IPS DF 4.7 (cell line): Measurements from ENCODE around the gene SHROOM4.
A peak's percentile ranks its signal among the peaks of the same experiment; 100 is the strongest.

Experiments
- DNase-seq: peaks from one replicate; pipeline ENCODE4 v3.0.0-alpha.2; 2013; ENCODE audit warnings: low spot score; ENCODE audit errors: extremely low read depth

SHROOM4 gene, protein sequence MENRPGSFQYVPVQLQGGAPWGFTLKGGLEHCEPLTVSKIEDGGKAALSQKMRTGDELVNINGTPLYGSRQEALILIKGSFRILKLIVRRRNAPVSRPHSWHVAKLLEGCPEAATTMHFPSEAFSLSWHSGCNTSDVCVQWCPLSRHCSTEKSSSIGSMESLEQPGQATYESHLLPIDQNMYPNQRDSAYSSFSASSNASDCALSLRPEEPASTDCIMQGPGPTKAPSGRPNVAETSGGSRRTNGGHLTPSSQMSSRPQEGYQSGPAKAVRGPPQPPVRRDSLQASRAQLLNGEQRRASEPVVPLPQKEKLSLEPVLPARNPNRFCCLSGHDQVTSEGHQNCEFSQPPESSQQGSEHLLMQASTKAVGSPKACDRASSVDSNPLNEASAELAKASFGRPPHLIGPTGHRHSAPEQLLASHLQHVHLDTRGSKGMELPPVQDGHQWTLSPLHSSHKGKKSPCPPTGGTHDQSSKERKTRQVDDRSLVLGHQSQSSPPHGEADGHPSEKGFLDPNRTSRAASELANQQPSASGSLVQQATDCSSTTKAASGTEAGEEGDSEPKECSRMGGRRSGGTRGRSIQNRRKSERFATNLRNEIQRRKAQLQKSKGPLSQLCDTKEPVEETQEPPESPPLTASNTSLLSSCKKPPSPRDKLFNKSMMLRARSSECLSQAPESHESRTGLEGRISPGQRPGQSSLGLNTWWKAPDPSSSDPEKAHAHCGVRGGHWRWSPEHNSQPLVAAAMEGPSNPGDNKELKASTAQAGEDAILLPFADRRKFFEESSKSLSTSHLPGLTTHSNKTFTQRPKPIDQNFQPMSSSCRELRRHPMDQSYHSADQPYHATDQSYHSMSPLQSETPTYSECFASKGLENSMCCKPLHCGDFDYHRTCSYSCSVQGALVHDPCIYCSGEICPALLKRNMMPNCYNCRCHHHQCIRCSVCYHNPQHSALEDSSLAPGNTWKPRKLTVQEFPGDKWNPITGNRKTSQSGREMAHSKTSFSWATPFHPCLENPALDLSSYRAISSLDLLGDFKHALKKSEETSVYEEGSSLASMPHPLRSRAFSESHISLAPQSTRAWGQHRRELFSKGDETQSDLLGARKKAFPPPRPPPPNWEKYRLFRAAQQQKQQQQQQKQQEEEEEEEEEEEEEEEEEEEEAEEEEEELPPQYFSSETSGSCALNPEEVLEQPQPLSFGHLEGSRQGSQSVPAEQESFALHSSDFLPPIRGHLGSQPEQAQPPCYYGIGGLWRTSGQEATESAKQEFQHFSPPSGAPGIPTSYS (N-terminal part only)

DNA sequence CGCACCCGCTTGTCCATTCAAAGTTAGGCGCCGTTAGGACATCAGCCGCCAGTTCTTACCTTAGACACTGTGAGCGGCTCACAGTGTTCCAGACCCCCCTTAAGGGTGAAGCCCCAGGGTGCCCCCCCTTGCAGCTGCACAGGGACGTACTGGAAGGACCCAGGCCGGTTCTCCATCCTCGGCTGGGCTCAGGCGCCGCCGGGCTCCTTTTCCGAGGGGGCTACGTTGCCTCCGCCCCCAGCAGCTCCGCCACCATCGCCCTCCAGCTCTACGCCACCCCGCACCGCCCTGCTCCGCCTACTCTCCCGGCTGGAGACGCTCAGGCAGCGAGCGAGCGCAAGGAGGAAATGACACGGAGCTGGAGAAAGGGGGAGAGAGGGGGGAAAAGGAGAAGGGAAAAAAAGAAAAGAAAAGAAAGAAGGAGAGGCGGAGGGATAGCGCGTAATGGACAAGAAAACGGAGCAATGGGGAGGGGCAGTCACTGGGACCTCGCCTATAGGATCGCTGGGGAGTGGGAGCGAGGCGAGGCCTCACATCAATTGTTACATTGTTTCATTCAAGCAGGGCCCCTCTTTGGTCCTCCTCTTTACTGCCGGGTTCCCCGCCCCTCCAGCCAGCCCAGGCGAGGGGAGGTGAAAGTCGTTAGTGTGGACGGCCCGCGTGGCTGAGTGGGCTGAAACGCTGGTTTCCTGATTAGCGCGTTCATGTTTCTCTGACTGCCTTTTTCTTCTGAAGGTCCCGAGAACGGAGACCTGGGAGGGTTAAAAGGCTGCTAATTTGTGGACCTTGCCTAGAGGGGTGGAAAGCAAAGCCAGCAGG lies at the start of gene SHROOM4:
Gene SHROOM4 (minus strand): TSS at position 352 of the 819 bp plus-strand sequence. CDS start 176 bp downstream, at position 176.
- peak; percentile 22 for DNase-seq

DNA sequence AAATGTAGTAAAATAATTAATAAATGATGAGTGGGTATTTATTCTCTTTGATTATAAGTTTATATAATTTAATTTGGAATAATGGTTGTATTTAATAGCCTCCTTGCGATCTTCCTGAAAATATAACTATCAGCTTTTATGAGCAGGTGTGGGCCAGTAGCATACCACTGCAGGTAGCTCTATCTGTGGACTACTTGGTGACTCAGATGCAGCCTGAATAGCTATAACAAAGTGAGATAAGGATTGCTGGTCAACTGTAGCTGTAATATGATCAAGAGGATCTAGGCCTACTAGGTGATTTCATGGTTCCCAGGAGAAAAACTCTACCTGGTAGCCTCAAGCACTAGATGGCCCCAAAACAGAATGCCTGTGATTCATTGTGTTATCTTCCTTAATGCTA lies 49.5 kb upstream of the SHROOM4 start:
- no peak for DNase-seq

DNA sequence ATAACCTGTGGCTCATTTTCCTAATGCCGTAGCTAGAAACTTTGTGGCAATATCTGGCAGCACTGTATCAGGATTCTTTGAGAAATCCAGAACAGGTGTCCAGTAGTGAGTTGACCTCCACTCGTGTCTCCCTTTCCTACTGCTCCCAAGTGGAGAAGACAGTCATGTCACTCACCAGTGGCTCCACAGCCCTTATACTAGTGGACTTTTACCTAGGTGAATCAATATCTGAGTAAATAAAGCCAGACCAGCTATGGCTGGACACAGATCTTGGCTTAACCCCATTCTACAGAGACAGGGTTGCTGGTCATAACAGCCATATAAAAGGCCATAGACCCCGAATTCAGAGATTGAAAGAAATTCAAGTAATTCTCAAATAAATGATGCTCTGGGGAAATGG lies 46.5 kb upstream of the SHROOM4 start:
- no peak for DNase-seq

- DNase-seq: no peak
Observed at GRCh38 chrX:50858548-50858947, 44.6 kb upstream of the SHROOM4 start.

DNA sequence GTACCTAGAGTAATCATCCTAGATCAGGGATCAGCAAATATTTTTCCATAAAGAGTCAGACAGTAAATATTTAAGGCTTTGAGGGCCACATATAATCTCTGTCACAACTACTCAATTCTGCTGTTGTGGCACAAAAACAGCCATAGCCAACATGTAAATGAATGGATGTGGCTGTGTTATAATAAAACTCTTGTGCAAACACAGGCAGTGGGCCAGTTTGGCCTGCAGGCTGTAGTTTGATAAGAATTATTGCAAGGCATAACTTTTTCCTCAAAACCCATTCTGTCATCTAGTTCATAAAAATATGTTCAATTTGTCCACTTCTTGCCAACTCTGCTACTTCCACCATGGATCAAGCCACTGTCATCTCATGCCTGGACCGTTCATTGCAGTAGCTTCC lies 39.4 kb upstream of the SHROOM4 start:
- no peak for DNase-seq

DNA sequence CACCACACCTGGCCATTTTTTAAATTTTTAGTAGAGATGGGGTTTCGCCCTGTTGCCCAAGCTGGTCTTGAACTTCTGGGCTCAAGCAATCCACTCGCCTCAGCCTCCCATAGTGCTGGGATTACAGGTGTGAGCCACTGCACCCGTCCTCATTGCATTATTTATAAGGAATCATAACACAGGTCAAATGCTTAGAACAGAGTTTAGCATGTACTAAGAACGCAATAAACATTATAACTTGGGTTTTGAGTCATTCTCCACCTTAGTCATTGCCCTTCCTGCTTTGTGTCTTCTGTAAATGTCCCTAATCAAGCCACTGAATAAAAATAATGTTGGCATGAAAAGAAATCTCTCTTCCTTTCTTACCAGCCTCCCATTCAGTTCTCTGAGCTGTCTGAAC lies 38.5 kb upstream of the SHROOM4 start:
- DNase-seq: no peak

DNA sequence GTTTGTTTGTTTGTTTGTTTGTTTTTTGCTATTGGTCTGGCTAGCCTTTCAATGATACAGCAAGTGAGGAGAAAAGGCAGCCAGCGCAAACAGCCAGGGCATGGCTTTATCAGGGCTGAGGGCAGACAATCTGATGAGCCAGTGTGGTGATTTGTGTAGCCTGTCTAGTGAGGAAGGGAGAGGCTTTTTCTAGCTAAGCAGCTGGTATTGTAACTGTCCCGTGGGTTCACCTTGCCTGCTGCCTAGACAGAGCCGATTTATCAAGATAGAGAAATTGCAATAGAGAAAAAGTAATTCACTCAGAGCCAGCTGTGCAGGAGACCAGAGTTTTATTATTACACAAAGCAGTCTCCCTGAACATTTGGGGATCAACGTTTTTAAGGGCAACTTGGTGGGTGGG lies 28.2 kb upstream of the SHROOM4 start:
- DNase-seq: no peak

DNA sequence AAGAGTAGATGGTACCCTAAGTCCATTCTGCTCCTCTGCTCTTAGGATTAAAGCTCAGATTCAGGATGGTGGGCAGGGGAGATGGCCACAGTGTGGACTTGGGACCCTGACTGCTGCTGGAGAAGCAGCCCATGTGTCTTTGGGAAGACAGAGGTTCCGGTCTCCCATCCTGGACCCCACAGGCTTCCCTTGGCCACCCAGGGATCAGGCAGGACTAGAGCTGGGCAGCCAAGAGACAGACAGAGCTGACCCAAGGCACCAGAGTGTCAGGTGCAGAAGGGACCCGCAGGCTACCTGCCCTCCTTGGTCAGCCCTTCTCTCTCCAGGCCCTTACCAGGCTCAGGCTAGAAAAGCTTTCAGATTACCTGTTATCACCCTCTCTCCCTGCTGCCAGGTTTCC lies 25.7 kb upstream of the SHROOM4 start:
- DNase-seq: no peak

- DNase-seq: no peak
Observed at GRCh38 chrX:50838820-50839600, 25.0 kb upstream of the SHROOM4 start.

DNA sequence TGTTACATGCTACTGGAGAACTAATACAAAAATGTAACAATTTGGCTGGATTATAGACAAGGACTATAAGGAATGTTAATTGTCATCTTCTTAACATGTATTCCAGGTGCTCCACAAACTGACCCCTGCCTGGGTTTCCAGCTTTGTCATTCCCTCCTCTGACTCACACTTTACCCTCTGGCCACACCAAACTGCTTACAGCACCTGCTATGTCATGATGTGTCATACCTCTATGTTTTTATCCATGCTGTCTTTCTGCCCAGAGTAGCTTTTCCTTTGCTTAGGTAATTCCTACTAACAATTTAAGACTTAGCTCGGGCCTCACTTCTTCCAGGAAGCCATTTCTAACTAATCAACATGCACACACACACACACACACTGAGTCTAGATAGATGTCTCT lies 14.0 kb upstream of the SHROOM4 start:
- no peak for DNase-seq

DNA sequence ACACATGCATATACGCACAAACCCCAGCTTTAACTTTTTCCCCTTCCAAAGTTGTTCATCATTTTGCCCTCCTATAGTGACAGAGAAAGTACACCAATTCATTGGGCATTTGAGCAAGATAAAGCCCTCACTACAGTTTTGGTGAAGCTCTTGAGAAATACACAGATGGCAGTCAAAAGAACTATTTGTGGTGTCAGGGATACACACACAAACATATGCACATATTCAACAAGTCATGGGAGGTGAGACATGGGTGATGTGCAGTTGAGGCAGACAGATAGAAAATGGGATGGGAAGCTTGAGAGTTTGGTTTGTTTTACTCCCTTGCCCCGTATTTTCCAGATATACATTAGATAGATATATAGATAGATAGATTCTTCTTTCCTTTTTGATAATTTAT lies 11.8 kb upstream of the SHROOM4 start:
- DNase-seq: no peak

DNA sequence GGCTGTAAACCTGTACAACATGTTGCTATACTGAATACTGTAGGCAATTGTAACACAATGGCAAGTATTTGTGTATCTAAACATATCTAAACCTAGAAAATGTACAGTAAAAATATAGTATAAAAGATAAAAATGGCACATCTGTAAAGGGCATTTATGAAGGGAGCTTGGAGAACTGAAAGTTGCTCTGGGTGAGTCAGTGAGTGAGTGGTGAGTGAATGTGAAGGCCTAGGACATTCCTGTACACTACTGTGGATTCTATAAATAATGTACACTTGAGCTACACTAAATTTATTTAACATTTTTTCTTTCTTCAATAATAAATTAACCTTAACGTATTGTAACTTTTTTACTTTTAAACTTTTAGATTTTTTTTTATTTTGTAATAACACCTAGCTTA lies 5.0 kb upstream of the SHROOM4 start:
- DNase-seq: no peak

DNA sequence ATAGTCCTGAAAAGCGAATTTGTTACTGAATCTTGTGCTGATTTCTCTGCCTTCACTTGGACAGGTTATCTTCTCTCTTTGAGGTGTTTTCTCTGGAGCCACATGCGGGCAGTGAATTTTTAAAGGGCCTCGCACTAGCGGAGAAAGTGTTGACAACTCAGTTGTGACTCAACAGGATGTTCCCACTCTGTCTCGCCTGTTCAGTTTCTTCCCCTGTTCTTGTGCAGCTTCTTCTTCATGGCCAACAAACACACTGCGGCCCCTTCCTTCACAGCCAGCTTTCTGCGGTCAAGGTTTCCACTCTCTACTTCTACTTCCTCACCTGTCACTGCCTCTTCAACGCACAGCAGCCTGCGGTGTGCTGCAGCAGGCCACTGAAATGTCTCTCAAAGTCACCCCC lies 1.1 kb upstream of the SHROOM4 start:
- DNase-seq: no peak

DNA sequence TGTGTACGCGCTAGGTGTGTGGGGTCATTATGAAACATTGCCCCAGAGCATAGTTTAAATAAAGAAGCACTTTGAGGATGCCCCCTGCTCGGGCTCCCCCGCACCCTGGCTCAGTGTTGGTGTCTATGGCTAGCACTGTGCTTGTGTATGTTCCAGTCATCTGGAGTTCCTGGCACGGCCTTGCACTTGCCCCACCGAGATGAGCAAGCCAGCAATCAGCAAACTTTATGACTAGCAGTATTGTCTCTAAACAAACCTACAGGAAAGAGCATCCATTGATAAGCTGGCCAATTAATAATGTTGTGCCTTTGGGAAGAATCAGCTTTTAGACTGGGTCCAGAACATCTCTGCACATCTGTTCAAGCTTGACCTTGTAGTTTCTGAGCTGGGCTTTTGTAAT lies 707 bp upstream of the SHROOM4 start:
- DNase-seq: no peak

DNA sequence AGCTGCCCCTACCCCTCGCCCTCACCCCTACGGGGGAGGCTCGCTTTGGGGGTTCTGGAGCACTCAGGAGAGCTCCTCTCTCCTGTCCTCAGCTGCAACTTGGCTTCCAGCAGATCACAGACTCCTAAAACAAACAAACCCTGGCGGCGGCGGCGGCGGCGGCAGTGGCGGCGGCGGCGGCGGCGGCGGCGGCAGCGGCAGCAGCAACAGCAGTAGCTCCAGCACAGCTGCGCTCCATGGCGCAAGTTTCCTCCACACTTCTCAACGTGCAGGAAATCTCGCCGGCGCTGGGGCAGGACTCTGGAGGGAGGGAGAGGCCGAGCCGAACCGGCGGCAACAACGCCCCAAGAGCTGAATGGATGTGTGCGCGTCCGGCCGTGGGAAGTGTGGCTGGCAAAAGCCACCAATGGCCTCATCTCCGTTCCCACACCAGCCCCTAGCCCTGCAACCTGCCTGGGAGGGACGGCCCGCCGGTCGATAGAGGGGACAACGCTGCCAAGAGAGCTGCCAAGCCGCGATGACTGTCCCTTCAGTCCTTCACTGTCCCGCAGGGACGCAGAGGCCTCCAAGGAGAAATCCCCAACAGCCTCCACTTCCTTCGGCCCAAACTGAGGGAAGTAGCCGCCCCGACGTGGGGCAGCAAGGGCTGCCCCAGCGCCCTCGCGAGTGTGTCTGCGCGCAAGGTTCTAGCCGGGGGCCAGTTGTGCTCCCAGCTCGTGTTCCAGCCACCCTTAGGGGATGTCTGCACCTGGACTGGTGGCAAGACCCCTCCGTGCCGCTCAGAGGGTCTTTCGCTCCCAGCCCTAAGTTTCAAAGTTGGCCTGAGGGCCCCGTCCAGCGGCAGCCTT lies 775 bp downstream of the SHROOM4 start:
- no peak for DNase-seq

DNA sequence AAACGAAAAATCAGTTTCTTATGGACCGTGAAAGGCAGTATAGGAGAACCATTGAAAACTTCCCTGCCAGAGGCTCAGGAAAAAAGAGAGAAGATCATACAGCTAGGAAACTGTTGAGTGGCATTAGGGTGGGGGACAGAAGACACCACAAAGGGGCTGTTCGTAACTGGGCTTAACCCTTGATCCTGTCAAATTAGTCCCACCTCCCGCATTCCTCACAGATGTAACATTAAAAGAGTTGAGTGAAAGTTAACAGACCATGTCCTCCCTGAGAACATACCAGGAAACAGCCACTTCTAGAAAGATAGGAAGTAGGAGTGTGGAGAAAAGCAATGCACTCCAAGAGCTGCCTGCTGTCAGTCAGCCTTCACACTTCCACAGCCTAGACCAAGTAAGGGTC lies 8.7 kb downstream of the SHROOM4 start:
- no peak for DNase-seq

DNA sequence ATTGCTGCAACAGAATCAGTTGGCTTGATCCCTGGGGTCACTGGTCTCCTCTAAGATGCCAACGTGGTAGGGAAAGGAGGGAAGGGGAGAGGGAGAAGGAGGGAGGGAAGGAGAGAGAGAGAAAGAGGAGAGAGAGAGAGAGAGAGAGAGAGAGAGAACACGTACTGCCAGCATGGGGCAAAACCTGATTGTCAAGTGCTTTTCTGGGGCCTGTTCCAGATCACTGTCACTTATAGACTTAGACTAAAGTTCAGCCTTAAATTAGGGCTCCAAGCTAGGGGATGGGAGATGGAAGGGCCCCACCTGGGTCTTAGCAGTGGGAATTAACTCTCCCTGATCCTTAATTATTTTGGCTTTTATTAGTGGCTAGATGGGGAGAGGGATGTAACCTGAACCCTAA lies 12.9 kb downstream of the SHROOM4 start:
- no peak for DNase-seq

GRCh38 chrX:50799531-50799961 lies 14.4 kb downstream of the SHROOM4 start:
- DNase-seq: no peak

DNA sequence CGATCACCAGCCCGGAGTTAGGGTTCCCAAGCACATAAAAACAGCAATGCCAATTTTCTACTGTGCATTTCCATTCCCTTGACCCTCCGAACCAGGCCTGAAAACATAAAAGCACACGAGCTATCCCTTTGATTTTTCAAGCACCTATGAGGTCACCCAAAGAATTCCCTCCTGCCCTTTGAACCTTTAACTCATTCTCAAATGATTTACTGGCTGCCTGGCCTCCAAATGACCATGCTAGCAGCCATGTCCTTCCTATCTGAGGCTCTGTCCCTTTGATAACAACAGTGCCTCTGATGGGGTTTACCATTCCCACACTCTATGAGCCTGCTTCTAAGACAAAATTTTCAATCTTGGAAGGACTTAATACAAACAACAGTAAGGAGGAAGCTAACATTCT lies 15.2 kb downstream of the SHROOM4 start:
- no peak for DNase-seq
